Measurements from ENCODE around the gene SCNN1G.

GRCh38 chr16:23183543-23183862 lies 958 bp downstream of the SCNN1G start:
- TF ChIP-seq CTCF (IDR thresholded peaks at IDR 0.05) (no peak), POLR2A (IDR thresholded peaks at IDR 0.05) (no peak)
